Nephron (organoid): ENCODE results near the gene SHTN1.

Experiments
- H3K27ac Mint-ChIP-seq, 3 experiments: 2 replicates each; pipeline ENCODE4 v1.8.0; 2020; ENCODE audit warnings: mixed read lengths in 3 of 3, mild to moderate bottlenecking in 2 of 3, moderate library complexity in 1 of 3
- H3K27me3 Mint-ChIP-seq: 2 replicates; pipeline ENCODE4 v1.8.0; 2021; ENCODE audit warnings: low read depth, mild to moderate bottlenecking, moderate library complexity, mixed read lengths
- H3K36me3 Mint-ChIP-seq: 2 replicates; pipeline ENCODE4 v1.8.0; 2020; ENCODE audit warnings: low read depth, mixed read lengths
- H3K4me1 Mint-ChIP-seq: 2 replicates; pipeline ENCODE4 v1.8.0; 2020; ENCODE audit warnings: mixed read lengths
- H3K4me3 Mint-ChIP-seq, 3 experiments: 2 replicates each; pipeline ENCODE4 v1.8.0; 2020; ENCODE audit warnings: mild to moderate bottlenecking in 3 of 3, mixed read lengths in 3 of 3, moderate library complexity in 2 of 3
- H3K9me3 Mint-ChIP-seq: 2 replicates; pipeline ENCODE4 v1.8.0; 2020; ENCODE audit warnings: mixed read lengths
- CTCF ChIP-seq, 3 experiments: fragments of 200-600 bp; sonication (generic); IDR thresholded peaks; one replicate each; pipeline ENCODE4 v1.5.0; 2021; ENCODE audit warnings: antibody characterized with exemption in 3 of 3; ENCODE audit not compliant: unreplicated experiment in 3 of 3

SHTN1 gene

DNA sequence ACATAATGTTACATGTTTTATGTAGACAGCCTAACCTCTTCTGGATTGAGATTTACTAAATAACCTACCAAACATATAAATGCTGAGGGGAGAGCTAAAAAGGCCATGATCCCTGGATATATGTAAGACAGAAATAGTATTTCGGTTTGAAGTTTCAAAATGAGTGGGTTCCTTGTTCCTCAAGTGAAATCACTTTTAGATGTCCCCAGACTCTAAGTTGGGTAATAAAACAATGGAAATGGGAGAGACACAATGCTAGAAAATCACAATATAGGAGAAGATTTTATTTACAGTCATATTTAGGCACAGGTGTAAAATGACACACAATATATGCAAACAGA is 56.5 kb downstream of the SHTN1 start:
- Mint-ChIP-seq H3K9me3 (no peaks in the 10 kb centered on the region), H3K36me3 (peaks cover 10% of the 10 kb centered on the region), H3K4me1 (no peaks in the 10 kb centered on the region), H3K27me3 (no peaks in the 10 kb centered on the region), H3K27ac (no peak overlapping the region), H3K4me3 (no peak overlapping the region)
- no peak for TF ChIP-seq CTCF (IDR thresholded peaks at IDR 0.05; ENCODE audit: unreplicated experiment in 3 of 3)

GRCh38 chr10:116947841-116948529 is 57.0 kb downstream of the SHTN1 start:
- Mint-ChIP-seq H3K4me3 (no peak overlapping the region), H3K9me3 (no peaks in the 10 kb centered on the region), H3K27ac (no peak overlapping the region), H3K27me3 (no peaks in the 10 kb centered on the region), H3K36me3 (peaks cover 15% of the 10 kb centered on the region), H3K4me1 (no peaks in the 10 kb centered on the region)
- no peak for TF ChIP-seq CTCF (IDR thresholded peaks at IDR 0.05; ENCODE audit: unreplicated experiment in 3 of 3)

GRCh38 chr10:116944911-116945310 is 60.1 kb downstream of the SHTN1 start:
- TF ChIP-seq CTCF (IDR thresholded peaks at IDR 0.05; ENCODE audit: unreplicated experiment in 3 of 3): no peak
- Mint-ChIP-seq H3K9me3 (peaks cover 5% of the 10 kb centered on the region), H3K4me3 (no peak overlapping the region), H3K27me3 (no peaks in the 10 kb centered on the region), H3K4me1 (no peaks in the 10 kb centered on the region), H3K27ac (no peak overlapping the region), H3K36me3 (peaks cover 17% of the 10 kb centered on the region)

DNA sequence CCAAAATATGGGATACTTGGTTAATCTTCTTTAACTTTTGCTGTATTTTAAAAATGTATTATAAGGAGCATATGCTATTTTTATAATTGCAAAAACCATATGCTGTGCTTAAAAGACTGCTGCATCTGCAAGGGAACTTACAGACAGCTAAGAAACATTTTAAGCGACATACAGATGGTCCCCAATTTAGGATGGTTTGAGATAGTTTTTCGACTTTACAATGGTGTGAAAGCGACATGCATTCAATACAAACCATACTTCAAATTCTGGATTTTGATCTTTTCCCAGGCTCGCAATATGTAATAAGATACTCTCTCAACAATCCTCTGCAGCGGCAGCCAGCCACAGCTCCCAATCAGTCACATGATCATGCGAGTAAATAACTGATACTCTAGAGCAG is 73.2 kb downstream of the SHTN1 start:
- H3K27ac Mint-ChIP-seq: no peak overlapping the region
- peaks cover 37% of the 10 kb centered on the region for H3K36me3 Mint-ChIP-seq
- no peak overlapping the region for H3K4me3 Mint-ChIP-seq
- no peaks in the 10 kb centered on the region for H3K27me3 Mint-ChIP-seq
- peaks cover 30% of the 10 kb centered on the region for H3K9me3 Mint-ChIP-seq
- no peak for TF ChIP-seq CTCF (IDR thresholded peaks at IDR 0.05; ENCODE audit: unreplicated experiment in 3 of 3)
- no peaks in the 10 kb centered on the region for H3K4me1 Mint-ChIP-seq

DNA sequence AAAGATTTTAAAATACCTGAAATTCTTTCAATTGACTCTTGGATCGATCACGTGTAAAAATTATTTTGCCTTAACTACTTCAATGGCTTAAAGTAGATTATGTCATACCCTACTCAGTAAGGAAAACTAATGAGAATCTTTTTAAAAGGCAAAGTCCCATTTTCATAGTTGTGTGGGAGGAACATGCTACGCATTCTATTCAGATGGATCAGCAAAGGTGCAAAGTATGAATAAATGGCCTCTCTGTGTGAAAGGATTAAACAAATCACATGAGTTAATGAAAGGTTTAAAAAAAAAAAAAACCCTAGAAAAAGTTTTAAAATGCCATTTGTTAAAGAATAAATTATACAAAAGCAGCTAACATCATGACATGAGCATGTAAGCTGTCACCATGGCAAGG is 78.6 kb downstream of the SHTN1 start:
- no peak for TF ChIP-seq CTCF (IDR thresholded peaks at IDR 0.05; ENCODE audit: unreplicated experiment in 3 of 3)
- H3K36me3 Mint-ChIP-seq: peaks cover 16% of the 10 kb centered on the region
- no peaks in the 10 kb centered on the region for H3K4me1 Mint-ChIP-seq
- no peak overlapping the region for H3K4me3 Mint-ChIP-seq
- no peak overlapping the region for H3K27ac Mint-ChIP-seq
- H3K27me3 Mint-ChIP-seq: no peaks in the 10 kb centered on the region
- H3K9me3 Mint-ChIP-seq: no peaks in the 10 kb centered on the region

- peaks cover 21% of the 10 kb centered on the region for H3K36me3 Mint-ChIP-seq
- TF ChIP-seq CTCF (IDR thresholded peaks at IDR 0.05; ENCODE audit: unreplicated experiment in 3 of 3): no peak
- no peak overlapping the region for H3K27ac Mint-ChIP-seq
Measured at GRCh38 chr10:116925056-116925455, 79.9 kb downstream of the SHTN1 start.

More at GRCh38 chr10:116925056-116925455, 79.9 kb downstream of the SHTN1 start:
- Mint-ChIP-seq H3K4me3 (no peak overlapping the region), H3K27me3 (no peaks in the 10 kb centered on the region), H3K9me3 (no peaks in the 10 kb centered on the region), H3K4me1 (no peaks in the 10 kb centered on the region)
